HEK293 (cell line): ENCODE results near the gene PPM1N.
A peak's percentile ranks its signal among the peaks of the same experiment; 100 is the strongest.

Source experiments
- CTCF ChIP-seq: fragments of 450-650 bp; formaldehyde crosslinking; IDR thresholded peaks from 2 replicates; pipeline ENCODE4 v1.5.1; 2016; ENCODE audit warnings: missing biosample characterization, missing genetic modification characterization
- EGR2 ChIP-seq: fragments of 450-650 bp; formaldehyde crosslinking; IDR thresholded peaks from 2 replicates; pipeline ENCODE4 v1.5.1; 2016; ENCODE audit warnings: low read depth, missing biosample characterization, missing genetic modification characterization
- GLIS2 ChIP-seq: fragments of 450-650 bp; formaldehyde crosslinking; IDR thresholded peaks from 2 replicates; pipeline ENCODE4 v1.5.1; 2016; ENCODE audit warnings: missing biosample characterization, missing genetic modification characterization
- HIC1 ChIP-seq: fragments of 450-650 bp; formaldehyde crosslinking; IDR thresholded peaks from 2 replicates; pipeline ENCODE4 v1.5.1; 2016; ENCODE audit warnings: missing biosample characterization, missing genetic modification characterization
- SETDB1 ChIP-seq: IDR thresholded peaks from one replicate; pipeline ENCODE4 v1.6.1; 2017; ENCODE audit warnings: mild to moderate bottlenecking, low read length, moderate library complexity, mixed read lengths; ENCODE audit not compliant: insufficient read length
- ZBTB17 ChIP-seq: fragments of 450-650 bp; formaldehyde crosslinking; IDR thresholded peaks from 2 replicates; pipeline ENCODE4 v1.5.1; 2016; ENCODE audit warnings: missing biosample characterization, missing genetic modification characterization
- ZEB2 ChIP-seq: fragments of 450-650 bp; formaldehyde crosslinking; IDR thresholded peaks from 2 replicates; pipeline ENCODE4 v1.5.1; 2016; ENCODE audit warnings: missing biosample characterization, missing genetic modification characterization
- ZFP37 ChIP-seq: fragments of 450-650 bp; formaldehyde crosslinking; IDR thresholded peaks from 2 replicates; pipeline ENCODE4 v1.5.1; 2016; ENCODE audit warnings: missing biosample characterization, missing genetic modification characterization
- ZFP69B ChIP-seq: fragments of 450-650 bp; formaldehyde crosslinking; IDR thresholded peaks from 2 replicates; pipeline ENCODE4 v1.5.1; 2016; ENCODE audit warnings: missing biosample characterization, missing genetic modification characterization
- ZNF121 ChIP-seq: fragments of 450-650 bp; formaldehyde crosslinking; IDR thresholded peaks from 2 replicates; pipeline ENCODE4 v1.5.1; 2016; ENCODE audit warnings: missing biosample characterization, missing genetic modification characterization
- ZNF146 ChIP-seq: fragments of 450-650 bp; formaldehyde crosslinking; IDR thresholded peaks from 2 replicates; pipeline ENCODE4 v1.5.1; 2016; ENCODE audit warnings: missing biosample characterization, missing genetic modification characterization
- ZNF157 ChIP-seq: fragments of 450-650 bp; formaldehyde crosslinking; IDR thresholded peaks from 2 replicates; pipeline ENCODE4 v1.5.1; 2016; ENCODE audit warnings: missing biosample characterization, missing genetic modification characterization
- ZNF18 ChIP-seq: fragments of 450-650 bp; formaldehyde crosslinking; IDR thresholded peaks from 2 replicates; pipeline ENCODE4 v1.5.1; 2016; ENCODE audit warnings: missing biosample characterization, missing genetic modification characterization
- ZNF202 ChIP-seq: fragments of 450-650 bp; formaldehyde crosslinking; IDR thresholded peaks from 2 replicates; pipeline ENCODE4 v1.5.1; 2016; ENCODE audit warnings: missing biosample characterization, missing genetic modification characterization, borderline replicate concordance
- ZNF449 ChIP-seq: fragments of 450-650 bp; formaldehyde crosslinking; IDR thresholded peaks from 2 replicates; pipeline ENCODE4 v1.5.1; 2017; ENCODE audit warnings: missing biosample characterization, mild to moderate bottlenecking, missing genetic modification characterization, moderate library complexity
- ZNF529 ChIP-seq: fragments of 450-650 bp; formaldehyde crosslinking; IDR thresholded peaks from 2 replicates; pipeline ENCODE4 v1.5.1; 2017; ENCODE audit warnings: missing genetic modification characterization, missing biosample characterization; ENCODE audit not compliant: insufficient replicate concordance
- ZNF621 ChIP-seq: fragments of 450-650 bp; formaldehyde crosslinking; IDR thresholded peaks from 2 replicates; pipeline ENCODE4 v1.5.1; 2017; ENCODE audit warnings: missing biosample characterization, missing genetic modification characterization
- ZNF692 ChIP-seq: fragments of 450-650 bp; formaldehyde crosslinking; IDR thresholded peaks from 2 replicates; pipeline ENCODE4 v1.5.1; 2016; ENCODE audit warnings: missing biosample characterization, missing genetic modification characterization
- ZNF707 ChIP-seq: fragments of 450-650 bp; formaldehyde crosslinking; IDR thresholded peaks from 2 replicates; pipeline ENCODE4 v1.5.1; 2016; ENCODE audit warnings: missing biosample characterization, missing genetic modification characterization
- ZNF747 ChIP-seq: fragments of 450-650 bp; formaldehyde crosslinking; IDR thresholded peaks from 2 replicates; pipeline ENCODE4 v1.5.1; 2016; ENCODE audit warnings: missing biosample characterization, missing genetic modification characterization
- ZNF76 ChIP-seq: fragments of 450-650 bp; formaldehyde crosslinking; IDR thresholded peaks from 2 replicates; pipeline ENCODE4; 2016; ENCODE audit warnings: low read depth, missing biosample characterization, missing genetic modification characterization, borderline replicate concordance
- ZNF837 ChIP-seq: fragments of 450-650 bp; formaldehyde crosslinking; IDR thresholded peaks from 2 replicates; pipeline ENCODE4 v1.5.1; 2016; ENCODE audit warnings: missing biosample characterization, missing genetic modification characterization
- TF ChIP-seq, protein P1 (sequence below): fragments of 450-650 bp; formaldehyde crosslinking; IDR thresholded peaks from 2 replicates; pipeline ENCODE4 v1.5.1; 2016; ENCODE audit warnings: missing biosample characterization, missing genetic modification characterization
- TF ChIP-seq, protein P2 (sequence below): IDR thresholded peaks from 2 replicates; pipeline ENCODE4 v1.6.1; 2011; ENCODE audit warnings: mild to moderate bottlenecking, low read depth, low read length, borderline replicate concordance
- TF ChIP-seq, protein P3 (sequence below): fragments of 450-650 bp; formaldehyde crosslinking; optimal IDR thresholded peaks from 2 replicates; pipeline ENCODE3; 2016; ENCODE audit warnings: missing biosample characterization, mild to moderate bottlenecking, missing genetic modification characterization

The PPM1N gene

DNA sequence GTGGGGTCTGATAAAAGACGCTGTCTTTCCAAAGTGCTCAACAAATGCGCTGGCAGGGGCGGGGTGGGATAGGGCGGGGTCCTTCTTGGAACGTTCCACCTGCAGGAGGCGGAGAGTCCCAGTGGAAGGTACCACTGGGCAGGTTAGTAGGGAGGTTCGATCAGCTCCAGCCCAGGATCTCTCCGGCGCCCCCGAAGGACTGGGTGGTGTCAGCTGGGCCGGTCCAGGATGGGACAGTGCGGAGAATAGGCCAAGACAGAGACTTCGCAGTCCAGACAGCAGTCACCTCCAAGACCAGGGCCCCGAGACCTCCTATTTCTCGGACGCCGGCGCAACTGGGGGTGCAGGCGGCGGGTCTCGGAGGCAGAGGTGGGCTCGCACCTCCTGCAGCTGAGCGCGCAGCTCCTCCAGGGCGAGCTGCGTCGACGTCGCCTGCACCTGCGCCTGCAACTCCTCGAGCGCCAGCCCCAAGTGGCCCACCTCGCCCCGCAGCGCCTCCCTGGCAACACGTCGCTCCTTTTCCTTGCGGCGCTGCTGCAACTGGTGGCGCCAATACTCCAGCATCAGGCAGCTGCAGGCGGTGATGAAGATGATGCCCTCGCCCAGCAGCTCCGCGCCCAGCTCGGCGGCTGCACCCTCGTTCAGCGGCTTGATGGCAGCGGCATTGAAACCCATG lies 30.6 kb downstream of the PPM1N start (continued):
- TF ChIP-seq SETDB1 (no peak), ZNF747 (tag by site-specific recombination) (no peak), ZNF18 (no peak), ZNF121 (no peak), HIC1 (tag by site-specific recombination) (no peak), ZNF837 (tag by site-specific recombination) (no peak), ZEB2 (no peak), ZNF449 (tag by site-specific recombination) (no peak), ZNF202 (tag by site-specific recombination) (no peak), ZNF621 (tag by site-specific recombination) (no peak), ZNF707 (no peak), ZFP37 (tag by site-specific recombination) (no peak), ZBTB17 (0 out of 2 replicates have a peak, but pooled peaks have one; percentile 20), ZNF76 (tag by site-specific recombination) (no peak), GLIS2 (tag by site-specific recombination) (no peak), ZNF692 (tag by site-specific recombination) (0 out of 2 replicates have a peak, but pooled peaks have one; percentile 34), ZNF529 (tag by site-specific recombination) (no peak), CTCF (tag by site-specific recombination) (peak; percentile 67), EGR2 (tag by site-specific recombination) (no peak), ZNF146 (no peak), ZNF157 (tag by site-specific recombination) (no peak), ZFP69B (no peak)
- TF ChIP-seq, protein P1, sequence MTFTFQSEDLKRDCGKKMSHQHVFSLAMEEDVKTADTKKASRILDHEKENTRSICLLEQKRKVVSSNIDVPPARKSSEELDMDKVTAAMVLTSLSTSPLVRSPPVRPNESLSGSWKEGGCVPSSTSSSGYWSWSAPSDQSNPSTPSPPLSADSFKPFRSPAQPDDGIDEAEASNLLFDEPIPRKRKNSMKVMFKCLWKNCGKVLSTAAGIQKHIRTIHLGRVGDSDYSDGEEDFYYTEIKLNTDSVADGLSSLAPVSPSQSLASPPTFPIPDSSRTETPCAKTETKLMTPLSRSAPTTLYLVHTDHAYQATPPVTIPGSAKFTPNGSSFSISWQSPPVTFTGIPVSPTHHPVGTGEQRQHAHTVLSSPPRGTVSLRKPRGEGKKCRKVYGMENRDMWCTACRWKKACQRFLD (tag by site-specific recombination), result no peak
- TF ChIP-seq, protein P2, sequence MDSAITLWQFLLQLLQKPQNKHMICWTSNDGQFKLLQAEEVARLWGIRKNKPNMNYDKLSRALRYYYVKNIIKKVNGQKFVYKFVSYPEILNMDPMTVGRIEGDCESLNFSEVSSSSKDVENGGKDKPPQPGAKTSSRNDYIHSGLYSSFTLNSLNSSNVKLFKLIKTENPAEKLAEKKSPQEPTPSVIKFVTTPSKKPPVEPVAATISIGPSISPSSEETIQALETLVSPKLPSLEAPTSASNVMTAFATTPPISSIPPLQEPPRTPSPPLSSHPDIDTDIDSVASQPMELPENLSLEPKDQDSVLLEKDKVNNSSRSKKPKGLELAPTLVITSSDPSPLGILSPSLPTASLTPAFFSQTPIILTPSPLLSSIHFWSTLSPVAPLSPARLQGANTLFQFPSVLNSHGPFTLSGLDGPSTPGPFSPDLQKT, result no peak
- TF ChIP-seq, protein P3, sequence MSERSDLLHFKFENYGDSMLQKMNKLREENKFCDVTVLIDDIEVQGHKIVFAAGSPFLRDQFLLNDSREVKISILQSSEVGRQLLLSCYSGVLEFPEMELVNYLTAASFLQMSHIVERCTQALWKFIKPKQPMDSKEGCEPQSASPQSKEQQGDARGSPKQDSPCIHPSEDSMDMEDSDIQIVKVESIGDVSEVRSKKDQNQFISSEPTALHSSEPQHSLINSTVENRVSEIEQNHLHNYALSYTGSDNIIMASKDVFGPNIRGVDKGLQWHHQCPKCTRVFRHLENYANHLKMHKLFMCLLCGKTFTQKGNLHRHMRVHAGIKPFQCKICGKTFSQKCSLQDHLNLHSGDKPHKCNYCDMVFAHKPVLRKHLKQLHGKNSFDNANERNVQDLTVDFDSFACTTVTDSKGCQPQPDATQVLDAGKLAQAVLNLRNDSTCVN (tag by site-specific recombination), result no peak
